ENCODE results near the gene ANK2.

DNA sequence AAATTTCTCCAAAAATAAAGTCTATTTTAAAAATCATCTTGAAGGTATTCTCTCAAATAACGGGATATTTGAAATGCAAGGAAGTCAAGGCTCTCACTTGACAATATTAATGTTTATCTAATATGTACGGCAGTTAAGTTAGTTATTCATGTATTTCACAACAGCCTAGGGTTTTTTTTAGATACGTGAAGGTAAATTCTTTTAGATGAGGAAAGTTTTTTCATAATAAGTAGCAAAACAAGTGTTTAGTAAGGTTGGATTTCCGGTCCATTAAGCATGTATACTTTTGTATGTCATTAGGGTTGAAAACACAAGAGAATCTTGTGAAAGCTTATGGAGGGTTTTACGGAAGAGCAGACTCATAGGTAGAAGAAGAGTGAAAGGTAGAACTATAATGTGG is 273.3 kb downstream of the ANK2 start:
- TF ChIP-seq, protein P1, sequence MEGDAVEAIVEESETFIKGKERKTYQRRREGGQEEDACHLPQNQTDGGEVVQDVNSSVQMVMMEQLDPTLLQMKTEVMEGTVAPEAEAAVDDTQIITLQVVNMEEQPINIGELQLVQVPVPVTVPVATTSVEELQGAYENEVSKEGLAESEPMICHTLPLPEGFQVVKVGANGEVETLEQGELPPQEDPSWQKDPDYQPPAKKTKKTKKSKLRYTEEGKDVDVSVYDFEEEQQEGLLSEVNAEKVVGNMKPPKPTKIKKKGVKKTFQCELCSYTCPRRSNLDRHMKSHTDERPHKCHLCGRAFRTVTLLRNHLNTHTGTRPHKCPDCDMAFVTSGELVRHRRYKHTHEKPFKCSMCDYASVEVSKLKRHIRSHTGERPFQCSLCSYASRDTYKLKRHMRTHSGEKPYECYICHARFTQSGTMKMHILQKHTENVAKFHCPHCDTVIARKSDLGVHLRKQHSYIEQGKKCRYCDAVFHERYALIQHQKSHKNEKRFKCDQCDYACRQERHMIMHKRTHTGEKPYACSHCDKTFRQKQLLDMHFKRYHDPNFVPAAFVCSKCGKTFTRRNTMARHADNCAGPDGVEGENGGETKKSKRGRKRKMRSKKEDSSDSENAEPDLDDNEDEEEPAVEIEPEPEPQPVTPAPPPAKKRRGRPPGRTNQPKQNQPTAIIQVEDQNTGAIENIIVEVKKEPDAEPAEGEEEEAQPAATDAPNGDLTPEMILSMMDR (IDR thresholded peaks at IDR 0.05; ENCODE audit: low read depth, low read length) = no peak
- TF ChIP-seq, protein P2, sequence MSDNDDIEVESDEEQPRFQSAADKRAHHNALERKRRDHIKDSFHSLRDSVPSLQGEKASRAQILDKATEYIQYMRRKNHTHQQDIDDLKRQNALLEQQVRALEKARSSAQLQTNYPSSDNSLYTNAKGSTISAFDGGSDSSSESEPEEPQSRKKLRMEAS (IDR thresholded peaks at IDR 0.05; ENCODE audit: low read depth, low read length) = no peak
- TF ChIP-seq POLR2A (IDR thresholded peaks at IDR 0.05; ENCODE audit: extremely low read depth, insufficient read length) = no peak
- TF ChIP-seq MYC (IDR thresholded peaks at IDR 0.05; ENCODE audit: low read depth, low read length) = no peak
